ENCODE measurements around the gene IRX5.

The IRX5 gene

DNA sequence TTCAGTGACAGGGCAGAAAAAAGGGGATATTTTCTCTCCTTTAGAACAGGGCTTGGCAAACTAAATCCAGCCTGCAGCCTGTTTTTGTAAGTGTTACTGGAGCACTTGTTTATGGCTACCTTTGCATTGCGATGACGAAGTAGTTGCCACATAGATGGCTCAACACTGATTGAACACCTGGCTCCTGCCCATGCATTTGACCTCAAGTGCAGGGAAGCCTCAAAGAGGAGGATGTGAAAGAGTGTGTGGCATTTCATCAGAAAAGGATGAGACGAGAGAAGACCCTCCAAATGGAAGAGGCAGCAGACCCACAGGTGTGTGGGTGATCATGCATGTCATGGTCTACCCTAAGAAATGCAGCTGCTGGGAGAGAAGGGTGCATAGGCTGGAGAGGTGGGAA lies 32.7 kb upstream of the IRX5 start:
- TF ChIP-seq, protein P1, sequence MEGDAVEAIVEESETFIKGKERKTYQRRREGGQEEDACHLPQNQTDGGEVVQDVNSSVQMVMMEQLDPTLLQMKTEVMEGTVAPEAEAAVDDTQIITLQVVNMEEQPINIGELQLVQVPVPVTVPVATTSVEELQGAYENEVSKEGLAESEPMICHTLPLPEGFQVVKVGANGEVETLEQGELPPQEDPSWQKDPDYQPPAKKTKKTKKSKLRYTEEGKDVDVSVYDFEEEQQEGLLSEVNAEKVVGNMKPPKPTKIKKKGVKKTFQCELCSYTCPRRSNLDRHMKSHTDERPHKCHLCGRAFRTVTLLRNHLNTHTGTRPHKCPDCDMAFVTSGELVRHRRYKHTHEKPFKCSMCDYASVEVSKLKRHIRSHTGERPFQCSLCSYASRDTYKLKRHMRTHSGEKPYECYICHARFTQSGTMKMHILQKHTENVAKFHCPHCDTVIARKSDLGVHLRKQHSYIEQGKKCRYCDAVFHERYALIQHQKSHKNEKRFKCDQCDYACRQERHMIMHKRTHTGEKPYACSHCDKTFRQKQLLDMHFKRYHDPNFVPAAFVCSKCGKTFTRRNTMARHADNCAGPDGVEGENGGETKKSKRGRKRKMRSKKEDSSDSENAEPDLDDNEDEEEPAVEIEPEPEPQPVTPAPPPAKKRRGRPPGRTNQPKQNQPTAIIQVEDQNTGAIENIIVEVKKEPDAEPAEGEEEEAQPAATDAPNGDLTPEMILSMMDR (IDR thresholded peaks at IDR 0.05; ENCODE audit: borderline replicate concordance, insufficient read depth, low read depth, low read length) = no peak

DNA sequence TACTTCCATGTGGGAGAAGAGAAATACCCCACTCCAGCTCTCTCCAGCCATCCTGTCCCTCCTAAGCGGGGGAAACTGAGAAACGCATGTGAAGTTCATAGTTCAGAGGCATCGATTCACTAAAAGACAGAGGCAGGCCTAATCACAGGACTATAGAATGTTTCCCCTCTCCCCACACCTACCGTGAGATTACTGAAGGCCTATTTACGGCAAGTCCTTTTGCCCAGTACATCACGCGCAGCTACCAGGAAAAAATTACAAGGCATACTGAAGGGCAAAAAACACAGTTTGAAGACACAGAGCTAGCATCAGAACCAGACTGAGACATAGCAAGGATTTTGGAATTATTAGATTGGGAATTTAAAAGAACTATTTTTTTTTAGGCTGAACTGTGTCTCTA lies 29.1 kb upstream of the IRX5 start:
- H3K4me3 ChIP-seq (ENCODE audit: low read depth, low read length) = no peak overlapping the region

More for the DNA sequence above, 32.7 kb upstream of the IRX5 start:
- H3K4me3 ChIP-seq (ENCODE audit: low read depth, low read length) = no peak overlapping the region

DNA sequence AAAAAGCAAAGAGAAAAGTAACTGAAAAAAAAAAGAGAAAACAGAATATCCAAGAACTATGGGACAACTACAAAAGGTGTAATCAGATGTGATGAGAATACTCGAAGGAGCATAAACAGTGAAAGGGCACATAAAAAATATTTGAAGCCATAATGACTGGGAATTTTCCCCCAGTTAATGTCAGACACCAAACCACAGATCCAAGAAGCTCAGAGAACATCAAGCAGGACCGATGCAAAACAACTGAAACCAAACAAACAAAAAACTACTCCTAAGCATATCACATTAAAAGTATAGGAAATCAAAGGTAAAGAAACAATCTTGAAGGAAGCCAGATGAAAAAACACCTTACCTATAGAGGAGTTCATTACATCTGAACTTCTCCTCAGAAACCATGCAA lies 27.6 kb upstream of the IRX5 start:
- TF ChIP-seq, protein P1 (IDR thresholded peaks at IDR 0.05; ENCODE audit: borderline replicate concordance, insufficient read depth, low read depth, low read length) = no peak
- H3K4me3 ChIP-seq (ENCODE audit: low read depth, low read length) = no peak overlapping the region

More for the DNA sequence above, 29.1 kb upstream of the IRX5 start:
- TF ChIP-seq, protein P1 (IDR thresholded peaks at IDR 0.05; ENCODE audit: borderline replicate concordance, insufficient read depth, low read depth, low read length) = no peak

DNA sequence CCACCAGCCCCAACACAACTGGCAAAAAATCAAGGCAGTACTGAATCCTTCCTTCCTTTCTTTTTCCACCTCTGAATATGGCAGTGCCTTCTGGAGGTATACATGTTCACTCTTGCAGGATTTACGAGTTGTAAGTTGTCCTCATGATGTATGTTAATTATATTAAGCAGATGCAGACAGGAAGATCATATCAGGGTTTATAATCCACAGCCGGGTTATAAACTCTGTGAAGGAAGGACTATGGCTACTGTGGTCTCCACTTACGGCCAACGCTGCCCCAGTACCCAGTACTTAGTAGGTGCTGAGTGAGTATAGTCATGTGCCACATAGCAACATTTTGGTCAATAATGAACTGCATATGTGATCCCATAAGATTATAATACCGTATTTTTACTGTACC lies 19.6 kb upstream of the IRX5 start:
- TF ChIP-seq, protein P1 (IDR thresholded peaks at IDR 0.05; ENCODE audit: borderline replicate concordance, insufficient read depth, low read depth, low read length) = no peak
- H3K4me3 ChIP-seq (ENCODE audit: low read depth, low read length) = no peak overlapping the region

DNA sequence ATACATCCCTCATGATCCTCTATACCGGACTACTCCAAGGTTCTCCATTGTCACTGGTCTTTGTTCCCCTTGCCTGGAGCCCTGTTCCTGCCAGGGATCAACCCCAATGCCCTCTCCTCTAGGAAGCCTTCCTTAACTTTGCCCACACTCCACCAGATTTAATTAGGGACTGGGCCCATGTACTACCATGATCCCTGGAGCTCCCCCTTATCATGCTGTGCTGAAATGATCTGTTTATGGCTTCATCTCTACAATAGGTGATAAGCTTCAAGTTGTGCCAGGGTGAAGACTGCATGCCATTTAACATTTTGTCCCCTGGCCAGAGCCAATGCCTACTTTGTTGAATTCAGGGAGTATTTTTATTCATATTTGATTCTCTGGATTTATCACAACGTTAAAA lies 17.9 kb upstream of the IRX5 start:
- TF ChIP-seq, protein P1 (IDR thresholded peaks at IDR 0.05; ENCODE audit: borderline replicate concordance, insufficient read depth, low read depth, low read length) = no peak
- H3K4me3 ChIP-seq (ENCODE audit: low read depth, low read length) = no peak overlapping the region

DNA sequence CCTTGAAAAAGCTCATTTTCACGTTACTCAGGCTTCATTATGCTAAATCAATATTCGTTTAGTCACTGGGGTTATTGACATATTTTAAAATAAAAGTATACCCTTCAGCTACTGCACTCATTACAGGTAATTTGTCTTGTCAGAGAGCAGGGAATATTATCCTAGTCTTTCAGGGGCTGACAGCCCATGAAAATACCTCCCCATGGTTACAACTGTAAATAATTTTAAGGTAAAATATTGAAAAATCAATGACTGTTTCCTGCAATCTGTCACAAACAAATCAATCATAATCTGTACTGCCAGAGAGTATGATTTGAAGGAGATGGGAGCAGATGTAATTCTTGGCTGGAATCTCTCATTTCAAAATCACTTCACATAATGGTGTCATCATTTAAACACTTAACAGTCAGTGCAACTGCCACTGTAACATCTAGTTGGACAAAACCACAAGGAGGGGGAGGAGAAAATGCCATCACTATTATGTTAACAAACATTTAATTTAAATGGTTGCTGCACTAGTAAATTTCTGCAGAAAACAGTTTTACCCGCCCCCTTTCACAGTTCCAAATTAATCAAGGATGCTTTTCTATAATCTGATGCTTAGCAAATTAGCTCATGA lies 9.3 kb upstream of the IRX5 start:
- TF ChIP-seq, protein P1 (IDR thresholded peaks at IDR 0.05; ENCODE audit: borderline replicate concordance, insufficient read depth, low read depth, low read length) = no peak
- H3K4me3 ChIP-seq (ENCODE audit: low read depth, low read length) = no peak overlapping the region

DNA sequence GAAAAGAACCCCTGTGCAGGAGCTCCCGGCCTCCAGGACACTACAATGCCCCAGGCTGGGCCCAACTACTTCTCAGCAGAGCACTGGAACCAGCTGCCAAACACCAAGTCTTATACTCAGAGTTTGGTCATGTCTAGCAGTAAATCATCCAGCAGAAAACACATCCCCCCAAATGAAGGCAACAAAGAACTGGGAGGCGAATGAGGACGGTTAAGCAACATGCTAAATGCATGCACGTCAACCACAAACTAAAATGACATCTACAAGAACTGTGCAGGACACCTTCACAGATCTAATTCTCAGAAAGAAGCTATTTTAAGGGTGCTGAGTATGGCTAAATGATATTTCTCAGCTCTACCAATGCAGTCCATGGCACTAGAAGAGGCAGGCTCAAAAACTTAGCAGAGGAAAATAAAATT lies 7.6 kb upstream of the IRX5 start:
- H3K4me3 ChIP-seq (ENCODE audit: low read depth, low read length) = no peak overlapping the region
- TF ChIP-seq, protein P1 (IDR thresholded peaks at IDR 0.05; ENCODE audit: borderline replicate concordance, insufficient read depth, low read depth, low read length) = no peak

Measured in GM12875 (cell line).